GM21619 (cell line): ENCODE results near the gene TSPAN32.
"Not testable (repeated sequence)": the region's sequence is repeated elsewhere in the genome, so short reads cannot be mapped to it uniquely, and the experiment has no call there.

Experiments
- ATAC-seq: cut with Tn5 transposase; IDR thresholded peaks from one replicate; pipeline ENCODE4 v1.9.1; 2021; ENCODE audit not compliant: unreplicated experiment

TSPAN32 gene

GRCh38 chr11:2280208-2280607 is 21.6 kb upstream of the TSPAN32 start:
- no peak for ATAC-seq

GRCh38 chr11:2286350-2286749 is 15.5 kb upstream of the TSPAN32 start:
- not testable (repeated sequence) for ATAC-seq

GRCh38 chr11:2287091-2287490 is 14.7 kb upstream of the TSPAN32 start:
- ATAC-seq: no peak

GRCh38 chr11:2289350-2289749 is 12.5 kb upstream of the TSPAN32 start:
- ATAC-seq: no peak

- ATAC-seq: no peak
Measured at GRCh38 chr11:2289859-2290258, 12.0 kb upstream of the TSPAN32 start.

GRCh38 chr11:2290351-2290841 is 11.4 kb upstream of the TSPAN32 start:
- no peak for ATAC-seq

- no peak for ATAC-seq
Measured at GRCh38 chr11:2293531-2293971, 8.3 kb upstream of the TSPAN32 start.

GRCh38 chr11:2293984-2294925 is 7.6 kb upstream of the TSPAN32 start:
- ATAC-seq: no peak

GRCh38 chr11:2294926-2295290 is 6.9 kb upstream of the TSPAN32 start:
- no peak for ATAC-seq

GRCh38 chr11:2295971-2296912 is 5.6 kb upstream of the TSPAN32 start:
- ATAC-seq: no peak

- ATAC-seq: no peak
Measured at GRCh38 chr11:2296913-2297622, 4.7 kb upstream of the TSPAN32 start.

GRCh38 chr11:2297623-2298030 is 4.2 kb upstream of the TSPAN32 start:
- ATAC-seq: no peak

GRCh38 chr11:2298131-2298794 is 3.5 kb upstream of the TSPAN32 start:
- ATAC-seq: no peak

- no peak for ATAC-seq
Measured at GRCh38 chr11:2298795-2299761, 2.7 kb upstream of the TSPAN32 start.

- no peak for ATAC-seq
Measured at GRCh38 chr11:2299773-2300172, 2.0 kb upstream of the TSPAN32 start.

GRCh38 chr11:2300290-2300935 is 1.4 kb upstream of the TSPAN32 start:
- no peak for ATAC-seq

GRCh38 chr11:2300936-2301630 is 730 bp upstream of the TSPAN32 start:
- ATAC-seq: no peak

GRCh38 chr11:2302306-2302895 is 588 bp downstream of the TSPAN32 start:
- no peak for ATAC-seq
